HFFc6 (cell line): ENCODE measurements around the gene TMEM45A. TPM values are rescaled to one million over a fixed set of nuclear protein-coding genes. Genes with fewer than 3 reads are reported as not detected.

Source experiments
- DNase-seq: peaks from one replicate; pipeline ENCODE4 v3.0.0-alpha.2; 2018
- H3K27ac Mint-ChIP-seq: 2 replicates; pipeline ENCODE4 v1.8.0; 2020; ENCODE audit warnings: mild to moderate bottlenecking, mixed read lengths
- H3K27me3 Mint-ChIP-seq: 2 replicates; pipeline ENCODE4 v1.8.0; 2021; ENCODE audit warnings: mild to moderate bottlenecking, moderate library complexity, mixed read lengths; ENCODE audit not compliant: insufficient read depth
- H3K36me3 Mint-ChIP-seq: 2 replicates; pipeline ENCODE4 v1.8.0; 2021; ENCODE audit warnings: low read depth, mixed read lengths
- H3K4me1 Mint-ChIP-seq: 2 replicates; pipeline ENCODE4 v1.8.0; 2020; ENCODE audit warnings: low read depth, mixed read lengths
- H3K4me3 Mint-ChIP-seq: 2 replicates; pipeline ENCODE4 v1.8.0; 2020; ENCODE audit warnings: mild to moderate bottlenecking, moderate library complexity, mixed read lengths
- H3K9me3 Mint-ChIP-seq: 2 replicates; pipeline ENCODE4 v1.8.0; 2020; ENCODE audit warnings: mild to moderate bottlenecking, mixed read lengths
- CTCF ChIP-seq: fragments of 200-600 bp; sonication (generic); IDR thresholded peaks from 2 replicates; pipeline ENCODE4 v1.5.0; 2021; ENCODE audit warnings: antibody characterized with exemption, mild to moderate bottlenecking
- total RNA-seq, 6 experiments: library from RNA; stranded (reverse); fragmentation: NEBNext Ultra II Directional; extraction: Animal tissue kit (Norgen Biotek cat#: 25700); gene quantifications; 2 replicates in 1 of 6; 3 replicates in 5 of 6; pipeline ENCODE4 v1.2.3, GENCODE V29; 2021

TMEM45A gene
- total RNA-seq, 6 experiments from 2014 or later, result 25.2 to 44.1 (median 28.5) TPM

- Mint-ChIP-seq H3K36me3 (0 out of 2 replicates have a peak, but pooled peaks cover 5% of the 10 kb centered on the region), H3K4me3 (no peak overlapping the region), H3K27ac (no peak overlapping the region), H3K27me3 (no peaks in the 10 kb centered on the region; the same call in 1 of the 2 replicates), H3K4me1 (peaks cover 44% of the 10 kb centered on the region), H3K9me3 (no peaks in the 10 kb centered on the region)
- DNase-seq, result no peak
- TF ChIP-seq CTCF, result no peak
Observed at GRCh38 chr3:100518244-100518643, 25.8 kb downstream of the TMEM45A start.

- Mint-ChIP-seq H3K4me1 (peaks cover 44% of the 10 kb centered on the region), H3K36me3 (0 out of 2 replicates have a peak, but pooled peaks cover 5% of the 10 kb centered on the region), H3K4me3 (no peak overlapping the region), H3K9me3 (no peaks in the 10 kb centered on the region), H3K27me3 (no peaks in the 10 kb centered on the region; the same call in 1 of the 2 replicates), H3K27ac (peak overlapping the region; percentile 15; the same call in 1 of the 2 replicates)
- no peak for DNase-seq
- no peak for TF ChIP-seq CTCF
Observed at GRCh38 chr3:100518983-100519382, 26.6 kb downstream of the TMEM45A start.

GRCh38 chr3:100521439-100521845 lies 29.0 kb downstream of the TMEM45A start:
- H3K36me3 Mint-ChIP-seq, result peaks cover 5% of the 10 kb centered on the region; the same call in 1 of the 2 replicates
- H3K27ac Mint-ChIP-seq, result no peak overlapping the region
- no peak overlapping the region for H3K4me3 Mint-ChIP-seq
- no peak for TF ChIP-seq CTCF
- no peaks in the 10 kb centered on the region; the same call in 1 of the 2 replicates for H3K27me3 Mint-ChIP-seq
- peaks cover 57% of the 10 kb centered on the region for H3K4me1 Mint-ChIP-seq
- DNase-seq, result no peak
- no peaks in the 10 kb centered on the region for H3K9me3 Mint-ChIP-seq

- H3K36me3 Mint-ChIP-seq, result peaks cover 5% of the 10 kb centered on the region; the same call in 1 of the 2 replicates
- no peak overlapping the region for H3K27ac Mint-ChIP-seq
- peaks cover 58% of the 10 kb centered on the region for H3K4me1 Mint-ChIP-seq
Observed at GRCh38 chr3:100522125-100522524, 29.7 kb downstream of the TMEM45A start.

GRCh38 chr3:100523050-100523760 lies 30.8 kb downstream of the TMEM45A start:
- peaks cover 54% of the 10 kb centered on the region for H3K4me1 Mint-ChIP-seq
- no peak for DNase-seq
- TF ChIP-seq CTCF, result no peak
- H3K27ac Mint-ChIP-seq, result no peak overlapping the region
- peaks cover 5% of the 10 kb centered on the region; the same call in 1 of the 2 replicates for H3K36me3 Mint-ChIP-seq
- no peaks in the 10 kb centered on the region; the same call in 1 of the 2 replicates for H3K27me3 Mint-ChIP-seq
- H3K9me3 Mint-ChIP-seq, result no peaks in the 10 kb centered on the region
- H3K4me3 Mint-ChIP-seq, result no peak overlapping the region

More at GRCh38 chr3:100522125-100522524, 29.7 kb downstream of the TMEM45A start:
- no peaks in the 10 kb centered on the region for H3K9me3 Mint-ChIP-seq
- DNase-seq, result no peak
- H3K4me3 Mint-ChIP-seq, result no peak overlapping the region
- no peak for TF ChIP-seq CTCF
- H3K27me3 Mint-ChIP-seq, result no peaks in the 10 kb centered on the region; the same call in 1 of the 2 replicates
